Keratinocyte (primary cell): ENCODE data around the gene INHBB. TPM values are rescaled to one million over a fixed set of nuclear protein-coding genes. Genes with fewer than 3 reads are reported as not detected.

Source experiments
- DNase-seq: peaks from one replicate; pipeline ENCODE4 v3.0.0-alpha.2; 2011; ENCODE audit warnings: low read depth, missing footprints, low spot score
- FAIRE-seq: peaks from 2 replicates; lab custom pipeline; 2011; peaks lifted over from hg19 to GRCh38; lab: Jason Lieb, UNC
- H2AFZ ChIP-seq: 2 replicates; pipeline ENCODE4 v1.6.0; 2012; ENCODE audit warnings: low read length, control low read depth, inconsistent platforms; ENCODE audit not compliant: control insufficient read depth
- H3K27ac ChIP-seq: 2 replicates; pipeline ENCODE4 v1.5.1; 2011; ENCODE audit warnings: low read length; ENCODE audit not compliant: control insufficient read depth, insufficient read depth
- H3K27me3 ChIP-seq: 3 replicates; pipeline ENCODE4 v1.6.0; 2011; ENCODE audit warnings: low read length; ENCODE audit not compliant: control insufficient read depth, insufficient read depth; ENCODE audit errors: extremely low read depth
- H3K36me3 ChIP-seq, 2 experiments: 2 replicates in 1 of 2; 3 replicates in 1 of 2; pipeline ENCODE4 v1.5.1; 2011; ENCODE audit warnings: low read length in 2 of 2, mild to moderate bottlenecking in 1 of 2; ENCODE audit not compliant: control insufficient read depth in 2 of 2, insufficient read depth in 2 of 2; ENCODE audit errors: extremely low read depth in 1 of 2
- H3K4me1 ChIP-seq: 3 replicates; pipeline ENCODE4 v1.5.1; 2011; ENCODE audit warnings: low read length; ENCODE audit not compliant: control insufficient read depth, insufficient read depth; ENCODE audit errors: extremely low read depth
- H3K4me2 ChIP-seq: 3 replicates; pipeline ENCODE4 v1.6.0; 2011; ENCODE audit warnings: low read depth, low read length; ENCODE audit not compliant: control insufficient read depth, insufficient read depth; ENCODE audit errors: extremely low read depth
- H3K4me3 ChIP-seq, 3 experiments: fragments of 200-600 bp in 1 of 3; sonication (generic) in 1 of 3; 2 replicates in 2 of 3; 3 replicates in 1 of 3; pipeline ENCODE4 v1.5.1; 2011 to 2016; ENCODE audit warnings: low read length in 3 of 3, mild to moderate bottlenecking in 3 of 3, control low read depth in 2 of 3, inconsistent platforms in 1 of 3, low read depth in 1 of 3, mixed read lengths in 1 of 3, mixed run types in 1 of 3, moderate library complexity in 1 of 3; ENCODE audit not compliant: control insufficient read depth in 2 of 3, insufficient read depth in 2 of 3; ENCODE audit errors: extremely low read depth in 1 of 3
- H3K79me2 ChIP-seq: 2 replicates; pipeline ENCODE4 v1.6.0; 2012; ENCODE audit warnings: low read length; ENCODE audit not compliant: control insufficient read depth, insufficient read depth
- H3K9ac ChIP-seq: 3 replicates; pipeline ENCODE4 v1.6.0; 2011; ENCODE audit warnings: low read length; ENCODE audit not compliant: control insufficient read depth, insufficient read depth; ENCODE audit errors: extremely low read depth
- H3K9me1 ChIP-seq: 3 replicates; pipeline ENCODE4 v1.6.0; 2011; ENCODE audit warnings: low read length; ENCODE audit not compliant: control insufficient read depth, insufficient read depth; ENCODE audit errors: extremely low read depth
- H3K9me3 ChIP-seq: 2 replicates; pipeline ENCODE4 v1.5.1; 2012; ENCODE audit warnings: low read depth, low read length; ENCODE audit not compliant: control insufficient read depth
- H4K20me1 ChIP-seq: 3 replicates; pipeline ENCODE4 v1.6.0; 2011; ENCODE audit warnings: low read length; ENCODE audit not compliant: control insufficient read depth, insufficient read depth; ENCODE audit errors: extremely low read depth
- CTCF ChIP-seq, 3 experiments: IDR thresholded peaks in 1 of 3; conservative IDR thresholded peaks in 1 of 3; optimal IDR thresholded peaks in 1 of 3; 2 replicates in 2 of 3; 3 replicates in 1 of 3; pipeline versions ENCODE3 to v1.5.1; 2011; ENCODE audit warnings: low read length in 3 of 3, mild to moderate bottlenecking in 3 of 3, moderate library complexity in 2 of 3, control low read depth in 1 of 3, inconsistent platforms in 1 of 3; ENCODE audit not compliant: insufficient read depth in 2 of 3; ENCODE audit errors: extremely low read depth in 1 of 3
- EZH2 ChIP-seq: IDR thresholded peaks from one replicate; pipeline ENCODE4 v1.6.1; 2012; ENCODE audit warnings: inconsistent platforms, mild to moderate bottlenecking, low read length, moderate library complexity
- dilution Hi-C: fragments of 300-500 bp; cut with MboI; formaldehyde crosslinking; loops from one replicate; pipeline ENCODE4 v1.7.0; 2020; ENCODE audit warnings: low sequenced_read_pairs; ENCODE audit not compliant: extremely low pct_ligation_motif_present
- polyA plus RNA-seq, 5 experiments: library from polyadenylated mRNA; depleted of rRNA in 3 of 5; stranded (reverse) in 3 of 5; stranded (forward) in 1 of 5; unstranded in 1 of 5; fragments of >200 nt; gene quantifications; 1 replicate in 1 of 5; 2 replicates in 3 of 5; 3 replicates in 1 of 5; pipeline versions ENCODE4 v1.2.1 to v1.2.3, GENCODE V29; 2011 to 2012; ENCODE audit warnings: missing spikeins in 2 of 5, low read depth in 1 of 5, low replicate concordance in 1 of 5

Gene INHBB
- polyA plus RNA-seq, 1 donor (not counting 4 experiments of a cell fraction or from before 2014, with no cell fraction given): not detected

- H3K9me3 ChIP-seq: no peaks in the 10 kb centered on the region
- no peaks in the 10 kb centered on the region for H3K9me1 ChIP-seq
- H2AFZ ChIP-seq: no peak overlapping the region
- H3K9ac ChIP-seq: no peak overlapping the region
- no peak for DNase-seq
- no peak for TF ChIP-seq CTCF (optimal IDR thresholded peaks at IDR 0.05 in 1 of 3, IDR thresholded peaks at IDR 0.05 in 1 of 3, conservative IDR thresholded peaks at IDR 0.05 in 1 of 3; ENCODE audit: extremely low read depth in 1 of 3, insufficient read depth in 2 of 3, low read length in 3 of 3)
- no peak for TF ChIP-seq EZH2
- H4K20me1 ChIP-seq: no peaks in the 10 kb centered on the region
- no peaks in the 10 kb centered on the region for H3K36me3 ChIP-seq
- no peak overlapping the region for H3K27ac ChIP-seq
- no peak overlapping the region for H3K4me2 ChIP-seq
- peaks cover 8% of the 10 kb centered on the region for H3K4me1 ChIP-seq
- H3K4me3 ChIP-seq: no peak overlapping the region
- H3K79me2 ChIP-seq: no peaks in the 10 kb centered on the region
- peaks cover 6% of the 10 kb centered on the region for H3K27me3 ChIP-seq
- FAIRE-seq: no peak
- dilution Hi-C loops: no loop called here
These were observed 26.2 kb downstream of the INHBB start for GRCh38 chr2:120371969-120372625.

GRCh38 chr2:120372816-120373215, 26.9 kb downstream of the INHBB start:
- dilution Hi-C loops: no loop called here
- Histone ChIP-seq H3K36me3 (no peaks in the 10 kb centered on the region), H3K4me3 (no peak overlapping the region), H3K79me2 (no peaks in the 10 kb centered on the region), H4K20me1 (no peaks in the 10 kb centered on the region), H3K9me3 (no peaks in the 10 kb centered on the region), H3K27me3 (peaks cover 6% of the 10 kb centered on the region), H3K9me1 (no peaks in the 10 kb centered on the region), H3K27ac (no peak overlapping the region), H2AFZ (no peak overlapping the region), H3K9ac (no peak overlapping the region), H3K4me2 (no peak overlapping the region), H3K4me1 (peaks cover 3% of the 10 kb centered on the region)
- DNase-seq: no peak
- TF ChIP-seq EZH2: no peak
- no peak for TF ChIP-seq CTCF (optimal IDR thresholded peaks at IDR 0.05 in 1 of 3, IDR thresholded peaks at IDR 0.05 in 1 of 3, conservative IDR thresholded peaks at IDR 0.05 in 1 of 3; ENCODE audit: extremely low read depth in 1 of 3, insufficient read depth in 2 of 3, low read length in 3 of 3)
- FAIRE-seq: no peak
